ENCODE measurements around the gene WDR55.
A peak's percentile ranks its signal among the peaks of the same experiment; 100 is the strongest.
"Not testable (repeated sequence)": the region's sequence is repeated elsewhere in the genome, so short reads cannot be mapped to it uniquely, and the experiment has no call there.

The WDR55 gene

DNA sequence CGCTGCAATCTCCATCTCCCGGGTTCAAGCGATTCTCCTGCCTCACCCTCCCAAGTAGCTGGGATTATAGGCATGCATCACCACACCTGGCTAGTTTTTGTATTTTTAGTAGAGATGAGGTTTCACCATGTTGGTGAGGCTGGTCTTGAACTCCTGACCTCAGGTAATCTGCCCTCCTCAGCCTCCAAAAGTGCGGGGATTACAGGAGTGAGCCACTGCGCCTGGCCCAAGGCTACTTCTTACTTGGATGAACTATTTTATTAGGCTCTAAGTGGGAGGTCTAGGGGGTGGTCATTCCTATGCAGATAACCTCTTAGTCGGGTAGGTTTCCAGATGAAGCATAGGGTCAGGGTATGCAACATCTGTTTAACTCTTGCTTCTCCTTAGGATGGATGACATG, 4.3 kb upstream of the WDR55 start:
- DNase-seq, result not testable (repeated sequence)

- no peak for DNase-seq
Observed at GRCh38 chr5:140664030-140664358, 710 bp upstream of the WDR55 start.

DNA sequence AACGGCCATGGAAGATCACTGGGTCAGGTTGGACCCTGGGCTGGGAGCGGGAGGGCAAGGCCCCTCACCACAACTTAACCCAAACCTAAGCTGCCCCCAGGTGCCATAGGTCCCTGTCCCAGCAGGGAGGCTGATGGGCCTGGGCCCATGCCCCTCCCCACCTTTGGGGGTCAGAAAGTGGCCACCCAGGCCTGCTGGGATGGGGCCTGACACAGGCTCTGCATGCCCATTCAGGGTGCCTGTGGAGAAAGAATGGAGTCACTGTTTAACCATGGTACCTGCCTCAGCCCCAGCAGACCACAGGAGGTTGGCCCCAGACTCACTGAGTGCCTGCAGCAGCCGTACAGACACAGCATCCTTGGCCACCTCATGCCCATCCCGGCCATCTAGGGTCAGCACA, 6.3 kb downstream of the WDR55 start:
- DNase-seq, result not testable (repeated sequence)

DNA sequence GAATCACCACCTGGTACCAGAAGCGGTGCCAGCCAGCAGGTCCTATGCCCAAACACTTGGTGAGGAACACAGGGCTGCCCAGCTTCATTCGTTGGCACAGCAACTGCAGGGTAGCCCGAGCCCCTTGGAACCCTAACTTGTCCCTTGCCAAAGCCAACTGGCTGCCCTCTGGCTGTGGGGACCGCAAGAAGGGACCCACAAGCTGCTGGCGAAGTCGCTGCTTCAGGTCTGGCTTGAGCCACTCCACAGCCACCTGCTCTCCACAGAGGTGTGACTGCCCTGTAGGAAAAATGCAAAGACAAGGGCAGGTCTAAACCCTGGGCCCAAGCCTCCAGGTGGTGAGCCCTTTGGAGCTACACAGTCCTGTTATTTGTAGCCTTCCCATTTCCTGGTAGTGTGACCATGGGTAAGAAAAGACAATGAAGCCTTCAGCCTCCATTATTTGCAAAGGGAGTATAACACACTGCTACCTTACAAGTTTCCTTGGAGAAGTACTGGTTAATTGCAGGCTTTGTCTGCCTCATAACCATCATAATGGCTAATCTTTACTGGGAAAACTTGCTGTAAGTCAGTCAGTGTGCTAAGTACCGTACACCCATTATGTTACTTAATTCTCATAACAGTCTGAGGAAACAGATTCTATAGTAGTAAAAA, 6.9 kb downstream of the WDR55 start:
- no peak for DNase-seq

GRCh38 chr5:140672455-140673186, 7.9 kb downstream of the WDR55 start:
- DNase-seq, result no peak

DNA sequence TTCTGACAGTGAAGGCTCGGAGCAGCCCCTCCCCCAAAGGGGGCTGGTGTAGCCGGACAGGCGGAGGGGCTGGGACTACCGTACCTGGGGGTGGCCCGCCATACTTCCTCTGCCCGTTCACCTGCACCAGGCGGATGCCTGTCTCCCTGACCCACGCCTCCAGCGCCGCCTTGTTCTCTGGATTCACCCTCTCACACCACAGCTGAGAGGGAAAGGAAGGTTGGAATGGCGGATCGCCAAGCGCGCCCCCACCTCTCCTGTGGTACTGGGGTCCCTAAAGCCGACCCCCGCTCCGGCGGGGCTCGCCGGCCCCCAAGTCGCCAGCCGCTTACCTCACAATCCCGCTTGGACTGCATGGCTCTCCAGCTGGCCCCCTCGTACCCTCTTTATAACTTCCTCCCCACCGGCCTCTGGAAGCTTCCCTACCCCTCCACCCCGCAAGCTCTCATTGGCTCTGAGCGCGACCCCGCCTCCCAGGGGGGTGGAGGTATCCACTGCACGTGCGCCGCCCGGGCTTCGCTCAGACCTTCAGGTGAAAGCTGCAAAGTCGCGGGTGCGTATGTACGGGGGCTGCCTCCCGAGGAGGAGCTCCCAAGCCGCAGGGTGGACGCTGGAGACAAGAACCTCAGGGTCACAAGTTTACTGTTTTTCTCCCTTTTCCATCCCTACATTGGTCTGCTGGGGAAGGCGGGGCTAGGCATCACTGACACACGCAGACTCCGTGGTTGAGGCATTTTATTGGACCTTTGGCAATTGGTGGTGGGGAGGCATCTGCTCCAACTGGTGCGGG, 8.7 kb downstream of the WDR55 start, which contains the start of gene DND1:
DND1 (minus strand) TSS at position 390 of the 790 bp plus-strand sequence; CDS start at position 356, 34 bp downstream.
- DNase-seq, result no peak

DNA sequence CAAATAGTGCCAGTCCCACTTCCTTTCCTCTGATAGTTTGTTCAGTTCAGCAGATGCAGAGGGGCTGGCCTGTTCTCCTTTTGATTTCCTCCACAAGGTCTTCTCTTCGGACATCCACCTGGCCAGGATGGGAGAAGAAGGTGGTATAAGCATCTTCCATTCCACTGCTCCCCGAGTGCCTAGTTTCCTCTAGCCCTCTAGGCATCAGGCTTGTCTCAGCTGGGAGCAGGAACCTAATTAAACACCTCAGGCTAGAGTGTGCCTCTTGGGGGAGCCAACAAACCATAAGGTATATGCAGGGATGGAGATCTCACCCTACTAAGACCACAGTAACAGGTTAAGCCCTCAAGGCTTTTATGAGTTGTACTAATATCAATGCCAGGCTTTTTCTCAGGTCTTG, 9.5 kb downstream of the WDR55 start:
- no peak for DNase-seq

DNA sequence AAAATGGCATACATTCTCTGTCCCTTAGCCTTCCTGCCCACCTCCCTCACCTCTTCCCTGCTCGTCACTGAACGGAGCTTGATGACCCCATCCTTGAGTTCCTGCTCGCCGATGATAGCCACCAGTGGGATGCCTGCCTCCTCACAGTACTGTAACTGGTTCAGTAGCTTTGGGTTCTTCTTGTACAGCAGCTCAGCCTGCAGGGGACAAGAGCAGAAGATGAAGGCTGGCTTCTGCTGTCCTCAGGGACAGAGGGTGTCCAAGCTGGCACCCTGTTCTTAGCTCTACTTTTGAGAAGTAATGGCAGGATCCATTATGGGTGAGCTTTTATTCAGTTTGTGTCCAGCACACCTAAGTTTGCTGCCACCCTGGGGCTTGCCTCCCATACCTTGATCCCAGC, 9.9 kb downstream of the WDR55 start:
- no peak for DNase-seq

- DNase-seq, result no peak
Observed at GRCh38 chr5:140677947-140678346, 13.2 kb downstream of the WDR55 start.

DNA sequence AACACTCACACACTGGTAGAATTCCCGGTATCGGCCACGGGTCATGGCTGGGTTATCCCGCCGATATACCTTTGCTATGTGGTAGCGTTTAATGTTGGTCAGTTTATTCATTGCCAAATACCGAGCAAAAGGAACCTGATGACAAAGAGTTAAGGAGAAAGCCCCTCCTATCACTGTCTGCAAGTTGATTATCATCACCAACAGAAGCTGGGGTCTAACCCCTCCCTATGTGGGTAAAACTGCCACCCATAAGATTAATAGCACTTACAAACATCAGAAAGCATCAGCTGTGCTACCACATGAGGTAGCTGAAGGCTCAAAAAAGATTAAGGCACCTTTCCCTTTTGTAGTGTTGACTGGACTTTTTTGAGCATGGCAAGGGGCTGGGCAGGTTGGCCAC, 14.3 kb downstream of the WDR55 start:
- DNase-seq, result no peak

DNA sequence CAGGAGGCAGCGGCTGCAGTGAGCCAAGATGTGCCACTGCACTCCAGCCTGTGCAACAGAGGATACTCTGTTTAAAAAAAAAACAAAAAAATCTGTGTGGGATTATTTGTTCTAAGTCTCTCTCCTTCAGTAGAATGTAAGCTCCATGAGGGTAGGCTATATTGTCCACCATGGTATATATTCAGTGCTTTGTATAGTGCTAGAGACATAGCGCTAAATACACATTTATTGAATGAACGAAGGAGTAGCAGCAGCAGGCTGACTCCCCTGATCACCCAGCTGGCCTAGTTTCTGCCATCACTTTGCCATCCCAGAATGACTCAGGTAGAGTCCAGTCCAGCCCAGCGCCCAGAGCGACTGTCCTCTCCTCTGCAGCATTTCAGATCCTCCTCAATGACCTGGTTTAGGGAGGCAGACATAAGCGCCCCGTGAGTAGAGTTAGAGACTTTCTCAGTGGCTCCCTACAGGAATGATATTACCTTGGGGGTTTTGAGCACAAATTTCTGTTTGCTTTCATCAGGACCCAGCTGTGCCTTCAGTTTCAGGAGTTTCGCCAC, 25.8 kb downstream of the WDR55 start:
- no peak for DNase-seq

GRCh38 chr5:140690941-140691924, 26.5 kb downstream of the WDR55 start, which contains the start of the genes HARS1 and HARS2:
TSS of gene HARS1 (minus strand) at chr5:140691370. CDS start at chr5:140691304, 66 bp downstream.
TSS of gene HARS2 (plus strand) at chr5:140691455. CDS start at chr5:140691649, 194 bp downstream.
- DNase-seq, result peak; percentile 76

DNA sequence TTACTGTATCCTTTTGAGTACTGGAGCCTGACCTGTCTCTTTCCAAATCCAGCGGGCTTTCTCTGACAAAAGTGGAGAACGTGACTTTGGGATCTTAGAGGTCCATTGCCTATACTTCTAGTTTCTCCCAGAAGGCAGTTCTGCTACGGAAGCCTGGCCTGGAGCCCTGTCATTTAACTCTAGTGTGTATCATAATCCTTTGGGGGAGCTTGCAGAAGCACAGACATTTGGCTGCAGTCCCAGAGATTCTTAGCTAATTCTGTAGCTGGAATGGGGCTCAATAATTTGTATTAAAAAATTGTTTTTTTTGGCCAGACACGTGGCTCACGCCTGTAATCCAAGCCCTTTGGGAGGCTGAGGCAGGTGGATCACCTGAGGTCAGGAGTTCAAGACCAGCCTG, 29.6 kb downstream of the WDR55 start:
- no peak for DNase-seq

GRCh38 chr5:140696891-140697492, 32.3 kb downstream of the WDR55 start:
- no peak for DNase-seq

- peak; percentile 84 for DNase-seq
Observed at GRCh38 chr5:140700177-140701144, 35.8 kb downstream of the WDR55 start, which contains the start of gene ZMAT2. TSS of gene ZMAT2 (plus strand) at chr5:140700447. CDS start at chr5:140700461, 14 bp downstream.

GRCh38 chr5:140707812-140708211, 43.1 kb downstream of the WDR55 start:
- DNase-seq, result no peak

DNA sequence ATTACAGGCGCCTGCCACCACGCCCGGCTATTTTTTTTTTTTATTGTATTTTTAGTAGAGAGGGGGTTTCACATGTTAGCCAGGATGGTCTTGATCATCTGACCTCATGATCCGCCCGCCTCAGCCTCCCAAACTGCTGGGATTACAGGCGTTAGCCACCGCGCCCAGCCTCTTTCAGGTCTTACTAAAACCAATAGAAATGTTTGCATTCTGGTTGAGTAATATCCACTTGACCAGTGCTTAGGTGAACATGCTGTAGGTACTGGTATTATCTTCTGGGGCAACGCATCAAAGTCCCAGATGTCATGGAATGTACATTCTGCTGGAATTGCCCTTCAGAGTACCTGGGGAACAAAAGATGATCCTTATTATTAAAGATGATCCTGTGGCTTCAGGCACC, 44.1 kb downstream of the WDR55 start:
- not testable (repeated sequence) for DNase-seq

GRCh38 chr5:140710899-140711552, 46.3 kb downstream of the WDR55 start:
- peak; percentile 31 for DNase-seq

DNA sequence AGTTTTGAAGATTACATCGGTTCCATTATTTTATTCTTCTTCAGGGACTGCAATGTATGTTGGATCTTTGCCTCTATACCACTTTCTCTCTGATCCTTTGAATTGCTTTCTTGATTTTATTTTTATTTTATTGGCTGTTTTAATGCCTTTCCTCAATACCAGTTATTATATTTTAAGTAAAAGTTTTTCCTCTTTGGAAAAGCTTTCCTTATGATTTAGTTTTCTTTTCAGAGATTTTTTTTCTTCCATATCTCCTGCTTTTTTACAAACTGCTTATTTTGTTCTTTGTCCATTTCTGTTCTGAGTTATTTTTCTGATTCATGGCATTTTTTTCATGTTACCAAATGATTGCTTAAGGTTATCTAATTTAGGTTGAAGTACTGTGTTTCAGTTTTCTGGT, 47.1 kb downstream of the WDR55 start:
- no peak for DNase-seq
